ENCODE data around the gene BRI3.

Gene BRI3

GRCh38 chr7:98280791-98281756, at the start of gene BRI3:
Gene BRI3 (plus strand): TSS chr7:98281686. CDS start chr7:98281796, 110 bp downstream.
- DNase-seq (ENCODE audit: low read depth) = peak; percentile 83
- peak within 1 kb of the TSS; percentile 93 for H3K4me3 ChIP-seq (ENCODE audit: low read depth, low read length)
- no peak for TF ChIP-seq CTCF (IDR thresholded peaks at IDR 0.05; ENCODE audit: control insufficient read depth, extremely low read depth, insufficient read depth)

GRCh38 chr7:98232263-98232585, 49.3 kb upstream of the BRI3 start:
- DNase-seq (ENCODE audit: low read depth) = no peak
- no peak for TF ChIP-seq CTCF (IDR thresholded peaks at IDR 0.05; ENCODE audit: control insufficient read depth, extremely low read depth, insufficient read depth)
- no peak overlapping the region for H3K4me3 ChIP-seq (ENCODE audit: low read depth, low read length)

GRCh38 chr7:98232799-98233198, 48.7 kb upstream of the BRI3 start:
- H3K4me3 ChIP-seq (ENCODE audit: low read depth, low read length) = no peak overlapping the region
- no peak for DNase-seq (ENCODE audit: low read depth)
- TF ChIP-seq CTCF (IDR thresholded peaks at IDR 0.05; ENCODE audit: control insufficient read depth, extremely low read depth, insufficient read depth) = no peak

GRCh38 chr7:98233219-98234070, 48.0 kb upstream of the BRI3 start:
- no peak overlapping the region for H3K4me3 ChIP-seq (ENCODE audit: low read depth, low read length)
- no peak for TF ChIP-seq CTCF (IDR thresholded peaks at IDR 0.05; ENCODE audit: control insufficient read depth, extremely low read depth, insufficient read depth)
- DNase-seq (ENCODE audit: low read depth) = no peak

GRCh38 chr7:98234429-98235147, 46.9 kb upstream of the BRI3 start:
- no peak for DNase-seq (ENCODE audit: low read depth)
- TF ChIP-seq CTCF (IDR thresholded peaks at IDR 0.05; ENCODE audit: control insufficient read depth, extremely low read depth, insufficient read depth) = no peak
- no peak overlapping the region for H3K4me3 ChIP-seq (ENCODE audit: low read depth, low read length)

GRCh38 chr7:98235901-98236300, 45.6 kb upstream of the BRI3 start:
- no peak for TF ChIP-seq CTCF (IDR thresholded peaks at IDR 0.05; ENCODE audit: control insufficient read depth, extremely low read depth, insufficient read depth)
- no peak overlapping the region for H3K4me3 ChIP-seq (ENCODE audit: low read depth, low read length)
- no peak for DNase-seq (ENCODE audit: low read depth)
